NCI-H524 (cell line): Measurements from ENCODE around the gene PLA2G2C.

Experiments used
- DNase-seq, 2 experiments: peaks; one replicate each; lab custom pipeline; 2025; lab: John Stamatoyannopoulos, UW

PLA2G2C gene

DNA sequence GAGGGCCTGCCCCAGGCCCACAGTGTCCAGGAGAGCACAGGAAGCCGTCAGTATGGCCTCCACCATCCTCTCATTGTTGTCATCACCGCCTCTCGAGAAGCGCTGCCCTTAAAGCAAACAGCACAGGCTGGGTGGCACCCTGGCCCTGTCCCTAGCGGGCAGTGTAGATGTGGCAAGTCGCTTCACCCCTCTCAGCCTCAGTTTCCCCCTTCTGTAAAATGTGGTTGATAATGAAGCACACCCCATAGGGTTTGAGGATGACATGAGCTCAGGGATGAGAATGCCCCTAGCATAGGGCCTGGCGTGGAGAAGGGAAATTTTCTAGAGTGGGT is 33.8 kb downstream of the PLA2G2C start:
- DNase-seq, result no peak

DNA sequence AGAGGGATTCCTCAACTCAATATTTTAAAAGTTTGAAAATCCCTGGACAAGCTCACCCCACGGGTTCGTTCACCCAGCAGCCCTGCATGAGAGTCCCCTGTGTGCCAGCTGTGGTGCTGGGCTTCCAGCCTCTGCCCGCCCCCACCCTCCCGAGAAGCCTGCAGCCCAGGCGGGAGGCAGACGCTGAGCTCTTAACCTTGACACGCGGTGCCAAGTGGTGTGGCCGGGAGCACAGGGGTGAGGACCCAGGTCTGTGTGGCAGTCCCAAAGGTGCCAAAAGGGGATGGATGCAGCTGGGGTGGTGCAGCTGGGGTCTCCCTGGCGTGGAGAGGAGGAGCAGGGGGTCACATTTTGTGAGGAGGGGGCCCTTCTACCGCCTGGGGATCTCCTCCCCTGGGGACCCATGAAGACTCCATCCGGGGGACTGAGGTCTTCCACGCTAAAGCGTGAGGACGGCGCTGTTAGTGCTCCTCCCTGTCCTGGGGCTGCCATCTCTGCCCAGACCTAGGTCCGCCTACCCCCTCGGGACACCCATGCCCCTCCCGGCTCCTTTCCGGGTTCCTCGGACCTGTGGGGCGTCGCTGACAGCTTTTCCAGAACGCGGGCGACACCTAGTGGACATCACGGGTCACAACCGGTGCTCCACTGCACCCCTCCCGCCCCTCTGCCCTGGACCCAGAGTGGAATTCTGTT is 34.3 kb downstream of the PLA2G2C start:
- peak; percentile 67 to 77 for DNase-seq

DNA sequence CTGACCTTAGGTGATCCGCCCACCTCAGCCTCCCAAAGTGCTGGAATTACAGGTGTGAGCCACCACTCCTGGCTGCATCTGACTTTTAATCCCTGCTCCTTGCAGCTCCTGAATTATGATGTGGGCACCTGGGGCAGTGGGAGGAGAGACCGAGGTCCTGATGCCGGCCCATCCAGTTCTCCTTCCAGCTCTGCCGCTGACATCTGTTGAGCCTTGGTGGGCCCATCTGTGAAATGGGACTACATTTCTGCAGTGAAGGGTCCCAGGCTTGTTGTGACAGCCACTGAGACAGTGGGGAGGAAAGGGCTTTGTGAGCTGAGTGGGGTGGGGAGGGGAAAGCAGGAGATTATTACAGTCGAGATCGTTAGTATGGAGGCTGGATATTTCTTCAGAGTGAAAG is 35.3 kb downstream of the PLA2G2C start:
- DNase-seq, result no peak

DNA sequence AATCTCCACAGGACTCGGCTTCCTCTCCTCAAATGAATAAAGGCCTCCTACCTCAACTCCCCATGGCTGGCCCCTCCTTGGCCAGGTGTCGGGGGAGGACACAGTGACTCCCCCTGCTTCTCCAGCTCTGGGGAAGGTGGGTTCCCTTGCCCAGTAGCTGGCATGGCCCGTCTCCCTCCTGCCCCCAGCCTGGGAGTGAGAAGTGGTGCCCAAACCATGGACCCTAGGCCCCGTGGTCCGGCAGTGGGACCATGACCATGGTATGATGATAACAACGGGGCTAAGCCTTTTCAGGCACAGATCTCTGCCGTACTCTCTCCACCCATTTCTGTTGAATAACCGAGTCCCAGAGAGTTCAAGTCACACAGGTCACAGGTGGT is 36.0 kb downstream of the PLA2G2C start:
- DNase-seq, result no peak

DNA sequence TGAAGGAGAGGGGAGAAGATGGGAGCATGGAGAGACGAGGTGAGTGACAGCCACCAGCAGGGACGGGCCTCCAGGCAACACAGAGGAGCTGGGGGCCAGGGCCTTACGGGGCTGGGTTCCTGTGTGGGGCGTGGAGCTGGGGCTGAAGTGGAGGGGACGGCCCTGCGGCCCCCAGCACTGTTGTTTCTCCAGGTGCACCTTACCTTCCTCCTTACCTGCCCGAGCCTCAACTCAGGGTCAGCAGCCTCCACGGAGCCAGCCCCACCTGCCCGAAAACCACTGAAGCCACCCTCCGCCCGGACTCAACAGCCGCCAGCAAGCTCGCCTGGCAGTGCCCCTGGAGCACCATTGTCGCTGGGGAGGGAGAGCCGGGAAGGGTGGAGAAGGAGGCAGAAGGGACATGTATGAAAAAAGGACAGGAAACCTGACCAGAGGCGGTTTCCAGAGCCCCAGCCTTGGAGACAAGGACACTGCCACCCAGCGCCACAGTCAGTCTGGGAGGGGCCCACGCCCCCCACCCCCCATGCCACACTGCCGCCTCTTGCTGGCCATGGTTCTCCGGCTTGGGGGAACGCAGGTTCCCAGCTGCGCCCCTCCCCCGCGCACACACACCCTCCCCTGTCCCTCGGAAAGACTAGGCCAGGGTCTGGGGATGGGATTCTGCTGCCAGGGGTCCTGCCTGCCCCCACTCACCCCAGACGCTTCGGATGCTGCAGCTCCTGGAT is 36.6 kb downstream of the PLA2G2C start:
- no peak for DNase-seq

DNA sequence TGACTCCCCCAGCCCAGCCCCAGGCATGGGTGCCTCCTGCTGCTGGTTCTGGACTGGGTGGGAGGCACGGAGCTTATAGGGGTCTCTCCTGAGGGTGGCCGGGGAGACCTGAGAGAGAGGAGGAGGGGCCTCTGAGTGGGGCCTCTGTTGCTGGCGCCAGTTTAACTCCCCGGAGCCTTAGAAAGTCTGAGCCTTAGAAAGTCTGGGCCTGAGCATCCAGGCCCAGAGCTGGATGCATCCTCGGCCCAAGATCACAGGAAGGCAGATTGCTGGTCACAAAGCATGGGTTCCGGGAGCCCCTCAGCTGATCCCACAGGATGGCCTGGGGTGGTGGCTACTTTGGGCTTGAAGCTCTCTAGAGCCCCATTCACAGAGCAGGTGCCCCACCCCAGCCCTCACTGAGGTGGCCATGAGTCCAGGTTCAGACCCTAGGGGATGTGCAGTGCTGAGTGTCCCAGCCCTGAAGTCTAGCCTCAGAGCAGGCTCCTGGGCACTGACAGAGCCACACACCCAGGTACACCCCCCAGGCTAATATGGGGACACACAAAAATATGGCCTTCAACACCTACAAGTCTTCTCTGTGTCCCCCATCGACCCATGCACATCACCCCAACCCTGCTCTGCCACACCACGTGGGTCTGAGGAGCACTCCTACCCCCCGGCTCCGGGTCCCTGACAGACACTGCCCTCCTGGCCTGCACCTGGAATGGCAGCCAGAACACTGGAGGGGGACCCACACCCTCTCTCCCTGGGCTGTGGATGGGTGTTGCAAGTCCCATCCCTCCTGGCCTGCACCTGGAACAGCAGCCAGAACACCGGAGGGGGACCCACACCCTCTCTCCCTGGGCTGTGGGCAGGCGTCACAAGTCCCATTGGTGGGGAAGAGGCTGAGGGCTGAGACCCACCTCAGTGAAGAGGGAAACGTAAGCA is 37.5 kb downstream of the PLA2G2C start:
- DNase-seq, result no peak

DNA sequence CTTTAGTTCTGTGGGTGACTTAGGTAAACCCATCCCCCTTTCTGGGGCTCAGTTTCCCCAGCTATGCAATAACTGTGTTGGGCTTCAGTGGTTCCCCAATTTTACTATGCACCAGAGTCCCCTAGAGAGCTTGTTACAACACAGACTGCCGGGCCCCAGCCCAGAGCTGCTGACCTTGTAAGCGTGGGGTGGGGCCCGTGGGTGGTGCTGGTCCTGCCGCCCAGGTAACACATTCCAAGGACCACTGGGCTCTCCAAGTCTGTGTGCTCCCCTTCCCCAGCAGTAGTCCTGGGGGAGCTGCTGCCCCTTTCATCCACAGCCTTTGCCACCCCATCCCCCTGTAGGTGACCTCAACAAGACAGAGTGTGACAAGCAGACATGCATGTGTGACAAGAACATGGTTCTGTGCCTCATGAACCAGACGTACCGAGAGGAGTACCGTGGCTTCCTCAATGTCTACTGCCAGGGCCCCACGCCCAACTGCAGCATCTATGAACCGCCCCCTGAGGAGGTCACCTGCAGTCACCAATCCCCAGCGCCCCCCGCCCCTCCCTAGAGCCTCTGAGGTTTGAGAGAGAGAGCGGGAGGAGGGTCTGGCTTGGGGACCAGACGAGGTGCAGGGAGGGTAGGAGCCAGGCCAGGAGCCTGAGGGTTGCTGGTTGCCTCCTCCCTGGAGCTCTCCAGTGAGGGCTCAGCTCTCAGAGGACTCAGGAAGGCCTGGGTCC is 38.3 kb downstream of the PLA2G2C start:
- no peak for DNase-seq

DNA sequence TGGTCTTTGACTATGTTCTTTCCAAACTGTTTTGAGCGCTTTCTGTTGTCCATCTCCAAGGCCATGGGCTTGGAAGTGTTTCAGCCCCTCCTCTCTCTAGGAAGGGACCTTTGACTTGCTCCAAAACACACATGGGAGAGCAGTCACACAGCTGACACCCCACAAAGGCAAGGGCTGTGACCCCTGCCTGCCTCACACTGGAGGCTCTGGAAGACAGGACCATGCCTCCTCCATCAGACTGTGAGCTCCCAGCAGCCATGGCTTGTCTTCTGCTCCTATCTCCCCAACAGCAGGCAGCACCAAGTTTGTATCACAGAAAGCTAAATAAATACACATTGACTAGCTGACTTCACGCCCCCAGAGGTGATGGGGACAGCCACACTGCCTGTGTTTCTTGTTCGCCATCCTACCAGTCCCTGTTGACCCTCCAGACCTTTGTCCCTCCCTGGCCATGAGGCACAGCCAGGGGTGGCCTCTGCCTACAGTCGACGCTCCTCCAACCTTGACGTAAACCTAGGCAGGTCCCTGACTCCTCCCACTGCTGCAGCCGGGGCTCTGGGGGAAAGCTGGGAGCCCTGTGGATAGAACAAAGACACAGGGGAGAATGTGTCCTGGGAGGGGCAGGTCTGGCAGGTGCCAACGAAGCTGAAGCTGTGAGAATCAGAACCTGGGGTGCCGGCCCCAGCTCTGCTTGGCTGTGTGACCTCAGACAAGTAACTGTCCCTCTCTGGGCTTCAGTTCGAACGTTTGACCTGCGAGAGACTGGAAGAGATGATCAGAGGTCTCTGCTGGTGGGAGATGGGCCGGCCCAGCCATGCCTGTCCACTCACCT is 42.4 kb downstream of the PLA2G2C start:
- no peak for DNase-seq

DNA sequence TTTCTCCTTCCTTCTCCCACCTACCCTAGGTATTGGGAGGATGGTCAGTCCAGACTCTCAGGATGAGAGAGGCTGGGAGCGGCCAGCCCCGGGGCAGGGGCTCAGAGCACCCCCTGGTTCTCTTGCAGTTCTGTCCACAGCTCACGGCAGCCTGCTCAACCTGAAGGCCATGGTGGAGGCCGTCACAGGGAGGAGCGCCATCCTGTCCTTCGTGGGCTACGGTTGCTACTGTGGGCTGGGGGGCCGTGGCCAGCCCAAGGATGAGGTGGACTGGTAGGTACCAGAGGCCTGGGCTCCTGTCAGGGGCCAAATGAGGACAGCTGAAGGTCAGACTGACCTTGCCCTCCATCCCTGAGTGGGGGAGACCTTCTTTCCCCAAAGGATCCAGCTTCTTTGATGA is 43.0 kb downstream of the PLA2G2C start:
- DNase-seq, result no peak

DNA sequence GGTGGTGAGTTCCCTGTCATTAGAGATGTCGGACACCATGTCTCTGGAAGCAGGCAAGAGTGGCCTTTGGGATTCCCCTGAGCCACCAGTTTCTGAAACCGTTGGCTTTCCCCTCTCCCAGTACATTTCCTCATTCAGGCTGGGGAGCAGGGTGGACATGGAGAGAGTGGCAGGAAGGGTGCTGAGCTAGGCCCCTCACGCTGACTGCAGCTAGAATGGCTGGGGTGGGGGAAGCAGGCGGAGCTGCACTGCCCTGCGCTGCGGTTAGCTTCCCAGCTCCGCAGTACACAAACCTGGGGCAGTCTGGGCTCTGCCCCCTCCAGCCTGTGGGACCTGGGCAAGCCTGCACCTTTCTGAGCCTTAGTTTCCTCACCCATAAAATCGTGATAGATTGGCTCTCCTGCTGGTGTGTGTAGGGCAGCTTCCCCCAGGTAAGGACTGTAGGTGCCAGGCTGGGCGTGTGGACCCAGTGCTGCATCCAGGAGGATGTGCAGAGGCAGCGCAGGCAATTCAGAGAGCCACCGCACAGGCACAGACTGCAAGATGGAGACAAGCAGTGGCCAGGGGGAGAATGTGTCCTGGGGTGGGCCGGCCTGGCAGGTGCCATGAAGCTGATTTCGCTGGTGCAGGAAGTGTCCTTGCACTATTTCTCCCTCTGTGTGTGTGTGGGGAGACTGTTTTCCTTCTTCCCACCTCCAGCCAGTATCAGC is 44.2 kb downstream of the PLA2G2C start:
- no peak for DNase-seq

DNA sequence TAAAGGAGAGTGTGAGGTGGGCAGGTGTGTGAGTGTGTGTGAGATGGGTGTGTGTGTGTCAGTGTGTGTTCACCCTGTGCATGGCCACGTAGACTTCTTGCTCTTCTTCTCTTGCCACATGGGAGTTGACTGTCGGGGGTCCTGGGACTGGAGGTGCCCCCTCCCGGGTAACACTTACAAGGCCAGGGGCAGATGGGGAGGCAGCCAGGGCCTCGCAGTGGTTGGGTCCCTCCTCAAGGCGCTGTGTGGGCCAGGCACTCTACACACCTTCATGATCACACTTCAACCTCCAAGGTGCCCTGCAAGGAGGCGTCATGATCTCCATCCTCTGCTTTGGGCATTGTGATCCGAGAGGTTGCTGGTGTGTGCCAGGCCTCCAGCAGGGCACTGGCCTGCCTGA is 44.9 kb downstream of the PLA2G2C start:
- DNase-seq, result no peak

DNA sequence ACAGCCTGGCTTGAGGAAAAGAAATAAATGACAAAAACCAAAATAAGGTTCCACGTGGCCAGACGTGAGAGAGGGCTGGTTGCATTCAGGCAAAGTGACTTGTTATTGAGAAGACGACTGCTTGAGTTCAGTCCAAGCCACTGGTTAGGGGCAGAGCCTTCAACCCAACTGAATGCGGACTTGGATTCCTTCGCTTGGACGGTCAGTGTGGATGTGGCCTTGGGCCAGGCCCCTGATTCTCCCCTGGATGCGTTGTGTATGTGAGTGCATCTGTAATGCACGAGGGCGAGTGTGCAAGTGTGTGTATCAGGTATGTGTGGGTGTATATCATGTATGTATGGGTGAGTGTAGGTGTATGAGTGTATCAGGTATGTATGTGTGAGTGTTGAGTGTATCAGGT is 45.3 kb downstream of the PLA2G2C start:
- DNase-seq, result no peak

DNA sequence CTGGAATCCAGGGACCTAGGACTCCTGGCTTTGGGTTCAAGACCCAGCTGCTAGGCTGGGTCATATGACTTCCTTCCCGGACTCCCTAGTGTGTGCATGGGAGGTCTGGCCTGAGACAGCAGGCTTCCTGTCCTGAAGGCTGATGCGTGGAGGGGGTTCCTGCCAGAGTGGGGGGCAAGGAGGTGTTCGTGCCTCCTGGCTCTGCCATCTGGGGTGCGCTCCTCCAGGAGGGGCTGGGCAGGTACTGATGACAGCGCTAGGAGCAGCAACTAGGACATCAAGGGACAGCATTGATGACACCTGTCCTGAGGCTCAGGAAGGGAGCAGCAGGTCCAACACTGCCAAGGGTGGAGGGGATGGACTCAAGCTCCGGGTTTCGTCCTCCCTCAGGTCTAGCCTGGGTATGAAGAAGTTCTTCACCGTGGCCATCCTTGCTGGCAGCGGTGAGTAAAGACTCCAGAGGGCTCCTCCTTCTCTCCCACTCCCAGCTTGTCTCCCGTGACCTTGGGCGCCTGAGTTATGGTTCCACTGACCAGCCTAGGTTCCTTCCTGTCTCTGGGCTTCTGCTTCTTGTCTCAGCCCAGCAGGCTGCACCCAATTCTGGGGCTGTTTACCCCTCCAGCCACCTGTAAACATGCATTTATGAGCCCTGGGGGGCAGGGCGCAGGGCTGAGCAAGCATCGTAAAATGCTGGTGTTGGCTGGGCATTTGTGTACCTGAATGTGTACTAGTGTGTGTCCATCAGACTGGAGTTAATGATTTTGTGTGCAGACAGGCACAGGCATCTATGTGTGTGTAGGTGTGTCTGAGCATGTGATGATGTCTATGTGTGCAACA is 46.3 kb downstream of the PLA2G2C start:
- no peak for DNase-seq

DNA sequence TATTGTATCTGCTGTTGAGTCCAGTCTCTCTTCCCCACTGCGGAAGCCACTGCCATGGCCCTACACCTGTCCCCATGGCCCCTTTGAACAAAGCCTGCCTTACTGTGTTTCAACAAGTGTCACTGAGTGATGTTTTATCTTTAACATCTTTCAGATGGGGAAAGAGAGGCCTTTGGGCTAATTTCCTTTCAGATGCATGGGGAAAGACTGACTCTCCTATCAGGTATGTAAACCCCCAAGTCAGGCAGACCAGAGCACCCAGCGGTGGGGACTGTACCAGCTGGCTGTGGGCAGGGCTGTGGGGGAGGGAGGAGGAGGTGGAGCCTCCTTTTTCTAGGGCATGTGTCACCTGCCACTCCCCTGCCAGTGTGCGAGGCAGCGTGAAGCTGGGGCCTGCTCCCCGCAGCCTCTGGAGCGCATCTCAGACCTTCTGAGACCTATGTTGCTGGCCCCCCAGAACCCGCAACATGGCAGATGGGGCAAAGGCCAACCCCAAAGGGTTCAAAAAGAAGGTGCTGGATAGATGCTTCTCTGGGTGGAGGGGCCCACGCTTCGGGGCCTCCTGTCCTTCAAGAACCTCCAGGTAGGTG is 47.3 kb downstream of the PLA2G2C start, which contains the start of gene PLA2G2F:
Gene PLA2G2F (plus strand): TSS at position 363 of the 590 bp plus-strand sequence. CDS start 105 bp downstream, at position 468.
- DNase-seq, result no peak

DNA sequence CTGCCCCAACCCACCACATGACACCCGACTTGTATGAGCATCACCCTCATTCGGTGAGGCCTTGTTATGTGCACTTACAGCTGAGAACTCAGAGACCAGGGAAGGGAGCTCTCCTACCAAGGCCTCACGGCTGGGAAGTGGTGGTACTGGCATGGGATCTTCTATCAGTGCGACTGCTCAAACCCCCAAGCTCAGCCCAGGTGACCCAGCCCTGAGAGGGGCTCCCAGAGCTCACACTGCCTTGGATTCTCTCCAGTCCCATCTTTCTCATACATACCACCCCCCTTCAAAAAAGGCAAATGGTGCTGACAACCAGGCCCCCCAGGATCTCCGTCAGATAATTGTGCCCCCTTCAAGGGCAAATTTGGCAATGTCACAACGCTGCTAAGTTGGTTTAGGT is 48.0 kb downstream of the PLA2G2C start:
- no peak for DNase-seq

DNA sequence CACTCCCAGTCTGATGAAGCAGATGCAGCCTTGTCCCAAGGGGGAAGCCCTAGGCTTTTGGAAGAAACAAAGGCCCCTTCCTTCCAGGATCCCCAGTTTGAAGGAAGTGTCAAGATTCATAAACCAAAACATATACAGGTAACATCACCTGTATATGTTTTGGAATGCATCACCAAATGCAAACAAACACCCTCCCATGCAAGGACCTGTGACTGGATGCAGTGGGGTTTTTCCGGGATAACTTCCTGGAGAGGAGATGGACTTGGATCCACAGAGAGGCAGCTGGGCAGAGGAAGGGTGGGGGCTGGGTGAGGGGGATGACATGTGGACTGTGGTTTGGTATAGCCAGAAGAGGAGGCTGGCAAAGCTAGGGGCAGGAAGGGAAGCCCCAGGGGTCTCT is 48.7 kb downstream of the PLA2G2C start:
- no peak for DNase-seq

DNA sequence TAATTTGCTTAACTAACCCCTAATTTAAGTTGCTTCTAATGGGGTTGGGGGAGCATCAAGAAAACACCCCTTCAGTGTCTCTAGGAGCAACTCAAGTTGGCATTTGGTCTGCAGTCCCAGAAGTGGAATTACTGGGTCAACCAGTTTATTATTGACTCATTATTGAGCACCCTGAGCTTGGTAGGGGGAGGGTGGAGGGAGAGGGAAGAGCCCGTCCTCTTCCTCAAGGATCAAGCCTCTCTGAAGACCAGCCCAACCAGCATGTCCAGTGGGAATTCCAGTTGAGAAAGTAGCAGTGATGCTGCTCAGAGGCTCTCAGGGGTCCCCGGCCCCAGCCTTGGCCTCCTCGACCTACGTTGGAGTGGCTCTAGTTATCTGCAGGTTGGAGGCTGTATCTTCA is 49.3 kb downstream of the PLA2G2C start:
- DNase-seq, result no peak

DNA sequence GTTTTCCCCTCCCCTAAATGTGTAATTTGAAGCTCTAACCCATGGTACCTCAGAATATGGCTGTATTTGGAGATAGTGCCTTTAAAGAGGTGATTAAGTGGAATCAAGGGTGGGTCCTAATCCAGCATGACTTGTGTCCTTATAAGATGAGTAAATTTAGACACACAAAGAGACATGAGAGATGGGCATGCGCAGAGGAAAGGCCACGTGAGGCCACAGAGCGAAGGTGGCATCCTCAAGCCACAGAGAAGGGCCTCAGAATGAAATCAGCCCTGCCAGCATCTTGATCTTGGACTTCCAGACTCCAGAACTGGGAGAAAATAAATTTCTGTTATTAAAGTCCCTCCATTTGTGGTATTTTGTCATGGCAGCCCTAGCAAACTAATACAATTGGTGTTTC is 50.1 kb downstream of the PLA2G2C start:
- DNase-seq, result no peak

DNA sequence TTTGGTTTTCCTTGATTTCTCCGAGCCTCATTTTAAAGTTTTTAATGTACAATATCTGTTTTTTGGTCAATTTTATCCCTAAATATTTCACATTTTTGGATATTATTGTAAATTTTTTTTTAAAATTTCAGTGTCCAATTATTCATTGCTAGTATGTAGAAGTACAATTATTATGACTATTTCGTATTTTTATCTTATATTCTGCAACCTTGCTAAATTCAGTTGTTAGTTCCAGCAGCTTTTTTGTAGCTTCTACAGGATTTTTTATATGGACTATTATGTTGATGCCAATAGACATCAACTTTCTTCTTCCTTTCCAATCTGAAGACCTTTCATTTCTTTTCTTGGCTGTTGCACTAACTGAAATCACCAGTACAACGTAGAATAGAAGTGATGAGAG is 51.3 kb downstream of the PLA2G2C start:
- DNase-seq, result no peak
